Uterus (tissue), 4 donors: ENCODE data around the gene SORT1. TPM values are rescaled to one million over a fixed set of nuclear protein-coding genes. Genes with fewer than 3 reads are reported as not detected.

Experiments
- DNase-seq, 2 donors: peaks; one replicate each; pipeline ENCODE4 v3.0.0-alpha.2; 2019 to 2020
- H3K27ac ChIP-seq, 2 donors: fragments of 200-600 bp; sonication (generic); 1 replicate in 1 of 2; 2 replicates in 1 of 2; pipeline ENCODE4 v1.5.1; 2016 to 2018
- H3K27me3 ChIP-seq, 2 donors: fragments of 200-600 bp; sonication (generic); one replicate each; pipeline ENCODE4 v1.5.1; 2018 to 2019; ENCODE audit warnings: control low read depth in 1 of 2
- H3K36me3 ChIP-seq, 2 donors: fragments of 200-600 bp; sonication (generic); one replicate each; pipeline ENCODE4 v1.5.1; 2019; ENCODE audit warnings: control low read depth in 1 of 2
- H3K4me1 ChIP-seq, 2 donors: fragments of 200-600 bp; sonication (generic); one replicate each; pipeline ENCODE4 v1.5.1; 2018 to 2019; ENCODE audit warnings: control low read depth in 1 of 2
- H3K4me3 ChIP-seq, 2 donors: fragments of 200-600 bp; sonication (generic); 1 replicate in 1 of 2; 2 replicates in 1 of 2; pipeline ENCODE4 v1.5.1; 2018 to 2019; ENCODE audit warnings: mild to moderate bottlenecking in 1 of 2
- H3K9me3 ChIP-seq, 2 donors: fragments of 200-600 bp; sonication (generic); one replicate each; pipeline ENCODE4 v1.5.1; 2019; ENCODE audit warnings: control low read depth in 1 of 2
- CTCF ChIP-seq, 4 experiments: fragments of 200-600 bp in 2 of 4; fragments of 450-650 bp in 2 of 4; sonication (generic) in 2 of 4; IDR thresholded peaks; one replicate each; pipeline ENCODE4 v1.5.1; 2016 to 2019; ENCODE audit warnings: antibody characterized with exemption in 4 of 4, mild to moderate bottlenecking in 2 of 4, moderate library complexity in 1 of 4
- POLR2A ChIP-seq, 2 donors: fragments of 450-650 bp; IDR thresholded peaks; one replicate each; pipeline ENCODE4 v1.6.1; 2016; ENCODE audit warnings: antibody characterized with exemption in 2 of 2, mild to moderate bottlenecking in 1 of 2, moderate library complexity in 1 of 2
- intact Hi-C: fragments of 100-400 bp; cut with DNase I; formaldehyde crosslinking; loops from one replicate; pipeline ENCODE4 v1.15.1; 2023; ENCODE audit warnings: low total_unique reads
- total RNA-seq, 4 donors: library from RNA; depleted of rRNA in 3 of 4; stranded (reverse); fragments of >200 nt in 3 of 4; gene quantifications; one replicate each; pipeline versions ENCODE4 v1.1.0 to v1.2.4, GENCODE V29; 2014 to 2023
- donor health status: DM: yes; HTN: yes; CAD: no.

The SORT1 gene
- total RNA-seq, 4 donors from 2014 or later = 20.2 to 43.4 (median 27.9) TPM

- Histone ChIP-seq H3K36me3 (no peaks in the 10 kb centered on the region), H3K4me3 (no peak overlapping the region), H3K4me1 (peaks cover 0 to 11% of the 10 kb centered on the region in 2 donors), H3K27ac (peak overlapping the region in 1 of 2 donors; percentile 45), H3K27me3 (no peaks in the 10 kb centered on the region), H3K9me3 (no peaks in the 10 kb centered on the region)
- DNase-seq = no peak
- intact Hi-C loops = no loop called here
- TF ChIP-seq CTCF (IDR thresholded peaks at IDR 0.05) = no peak
- TF ChIP-seq POLR2A (IDR thresholded peaks at IDR 0.05) = no peak
These were observed 11.5 kb downstream of the SORT1 start for GRCh38 chr1:109386054-109386717.

- Histone ChIP-seq H3K36me3 (no peaks in the 10 kb centered on the region), H3K4me1 (peaks cover 0 to 6% of the 10 kb centered on the region in 2 donors), H3K9me3 (no peaks in the 10 kb centered on the region), H3K27me3 (no peaks in the 10 kb centered on the region), H3K27ac (peak overlapping the region in 1 of 2 donors; percentile 45), H3K4me3 (no peak overlapping the region)
- TF ChIP-seq CTCF (IDR thresholded peaks at IDR 0.05) (no peak), POLR2A (IDR thresholded peaks at IDR 0.05) (no peak)
- DNase-seq = peak in 1 of 2 donors; percentile 42
- intact Hi-C loops = no loop called here
These were observed 12.3 kb downstream of the SORT1 start for GRCh38 chr1:109385417-109385816.

GRCh38 chr1:109383854-109384253 is 13.9 kb downstream of the SORT1 start:
- Histone ChIP-seq H3K4me3 (no peak overlapping the region), H3K27me3 (no peaks in the 10 kb centered on the region), H3K4me1 (no peaks in the 10 kb centered on the region), H3K9me3 (no peaks in the 10 kb centered on the region), H3K36me3 (no peaks in the 10 kb centered on the region), H3K27ac (no peak overlapping the region)
- TF ChIP-seq CTCF (IDR thresholded peaks at IDR 0.05) = no peak
- no peak for TF ChIP-seq POLR2A (IDR thresholded peaks at IDR 0.05)
- no peak for DNase-seq
- intact Hi-C loops = no loop called here

GRCh38 chr1:109383087-109383779 is 14.5 kb downstream of the SORT1 start:
- Histone ChIP-seq H3K36me3 (no peaks in the 10 kb centered on the region), H3K27me3 (no peaks in the 10 kb centered on the region), H3K27ac (peak overlapping the region in 1 of 2 donors; percentile 44), H3K9me3 (no peaks in the 10 kb centered on the region), H3K4me1 (no peaks in the 10 kb centered on the region), H3K4me3 (no peak overlapping the region)
- no peak for DNase-seq
- TF ChIP-seq POLR2A (IDR thresholded peaks at IDR 0.05) = no peak
- no peak for TF ChIP-seq CTCF (IDR thresholded peaks at IDR 0.05)
- intact Hi-C loops = no loop called here

DNA sequence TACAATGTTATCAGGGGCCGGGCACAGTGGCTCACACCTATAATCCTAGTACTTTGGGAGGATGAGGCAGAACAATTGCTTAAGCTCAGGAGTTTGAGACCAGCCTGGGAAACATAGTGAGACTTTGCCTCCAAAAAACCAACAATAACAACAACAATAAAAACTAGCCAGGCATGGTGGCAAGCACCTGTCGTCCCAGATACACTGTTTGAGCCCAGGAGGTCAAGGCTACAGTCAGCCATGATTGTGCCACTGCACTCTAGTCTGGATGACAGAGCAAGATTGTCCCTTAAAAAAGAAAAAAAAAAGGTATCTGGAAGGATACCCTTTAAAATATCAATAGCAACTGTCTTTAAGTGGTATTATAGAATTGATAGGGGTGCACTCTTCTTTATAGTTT is 16.1 kb downstream of the SORT1 start:
- Histone ChIP-seq H3K4me3 (no peak overlapping the region), H3K27me3 (no peaks in the 10 kb centered on the region), H3K4me1 (no peaks in the 10 kb centered on the region), H3K27ac (no peak overlapping the region), H3K36me3 (no peaks in the 10 kb centered on the region), H3K9me3 (no peaks in the 10 kb centered on the region)
- no peak for DNase-seq
- TF ChIP-seq POLR2A (IDR thresholded peaks at IDR 0.05) (no peak), CTCF (IDR thresholded peaks at IDR 0.05) (no peak)
- intact Hi-C loops = no loop called here
